Endothelial cell of umbilical vein (primary cell): ENCODE data around the gene OR2T1.
"Not testable (repeated sequence)": the region's sequence is repeated elsewhere in the genome, so short reads cannot be mapped to it uniquely, and the experiment has no call there.

ENCODE experiments used
- CTCF ChIP-seq, 2 donors: IDR thresholded peaks; 1 replicate in 1 of 2; 2 replicates in 1 of 2; pipeline ENCODE4 v1.5.1; 2011; ENCODE audit warnings: low read length in 2 of 2, mild to moderate bottlenecking in 2 of 2, moderate library complexity in 2 of 2, control low read depth in 1 of 2, inconsistent platforms in 1 of 2, low read depth in 1 of 2; ENCODE audit not compliant: insufficient read depth in 1 of 2; ENCODE audit errors: extremely low read depth in 1 of 2
- MYC ChIP-seq: IDR thresholded peaks from one replicate; pipeline ENCODE4 v1.6.1; 2011; ENCODE audit warnings: mild to moderate bottlenecking, low read depth, low read length
- TF ChIP-seq, protein P1 (sequence below): IDR thresholded peaks from 2 replicates; pipeline ENCODE4 v1.6.1; 2011; ENCODE audit not compliant: insufficient read depth, insufficient read length

DNA sequence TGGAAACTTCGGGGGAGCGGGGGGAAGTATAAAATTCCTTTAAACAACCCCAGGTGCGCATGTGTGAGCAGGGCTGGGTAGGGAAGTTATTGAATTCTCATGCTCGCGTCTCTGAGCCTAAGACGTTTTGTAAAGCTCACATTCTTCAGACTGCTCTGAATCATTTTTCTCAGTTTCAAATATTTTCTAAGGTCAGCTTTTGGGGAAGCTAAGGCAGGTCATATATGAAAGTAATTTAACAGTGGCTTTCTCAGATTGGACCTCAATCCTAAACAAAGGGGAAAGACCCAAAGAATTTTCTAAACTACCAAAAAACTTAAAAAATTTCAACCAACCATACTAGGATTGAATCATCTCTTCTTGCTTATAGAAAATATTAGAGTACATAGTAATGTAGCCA, 32.1 kb downstream of the OR2T1 start:
- not testable (repeated sequence) for TF ChIP-seq CTCF (IDR thresholded peaks at IDR 0.05; ENCODE audit: extremely low read depth in 1 of 2, insufficient read depth in 1 of 2, low read depth in 1 of 2, low read length in 2 of 2); MYC
- TF ChIP-seq, protein P1, sequence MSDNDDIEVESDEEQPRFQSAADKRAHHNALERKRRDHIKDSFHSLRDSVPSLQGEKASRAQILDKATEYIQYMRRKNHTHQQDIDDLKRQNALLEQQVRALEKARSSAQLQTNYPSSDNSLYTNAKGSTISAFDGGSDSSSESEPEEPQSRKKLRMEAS: not testable (repeated sequence)
